Gastrocnemius medialis (tissue), 4 donors: ENCODE measurements around the gene DNPEP. TPM values are rescaled to one million over a fixed set of nuclear protein-coding genes. Genes with fewer than 3 reads are reported as not detected.

Source experiments
- ATAC-seq, 2 donors: fragments of 150-250 bp; one replicate each; pipeline ENCODE4 v1.9.1; 2016
- DNase-seq, 2 donors: peaks; one replicate each; pipeline ENCODE4 v3.0.0-alpha.2; 2019
- H3K27ac ChIP-seq, 4 donors: fragments of 200-600 bp; sonication (generic); 1 replicate in 1 of 4; 2 replicates in 3 of 4; pipeline ENCODE4 v1.5.1; 2016 to 2018; ENCODE audit warnings: mild to moderate bottlenecking in 2 of 4, moderate library complexity in 1 of 4
- H3K27me3 ChIP-seq, 3 donors: fragments of 200-600 bp; sonication (generic) in 2 of 3; 1 replicate in 1 of 3; 2 replicates in 2 of 3; pipeline versions ENCODE4 v1.5.1 to v1.6.0; 2016 to 2019; ENCODE audit warnings: mild to moderate bottlenecking in 1 of 3, moderate library complexity in 1 of 3
- H3K36me3 ChIP-seq, 2 donors: fragments of 200-600 bp; sonication (generic) in 1 of 2; one replicate each; pipeline ENCODE4 v1.5.1; 2017 to 2018
- H3K4me1 ChIP-seq, 2 donors: fragments of 200-600 bp; sonication (generic) in 1 of 2; one replicate each; pipeline ENCODE4 v1.5.1; 2016 to 2017; ENCODE audit warnings: mild to moderate bottlenecking in 2 of 2
- H3K4me3 ChIP-seq, 4 donors: fragments of 200-600 bp; sonication (generic) in 3 of 4; 1 replicate in 1 of 4; 2 replicates in 3 of 4; pipeline ENCODE4 v1.5.1; 2016 to 2019; ENCODE audit warnings: mild to moderate bottlenecking in 2 of 4
- H3K9me3 ChIP-seq, 3 donors: fragments of 200-600 bp; sonication (generic) in 2 of 3; 1 replicate in 1 of 3; 2 replicates in 2 of 3; pipeline ENCODE4 v1.5.1; 2016 to 2019
- CTCF ChIP-seq, 5 experiments: fragments of 450-650 bp in 3 of 5; fragments of 200-600 bp in 2 of 5; sonication (generic) in 2 of 5; IDR thresholded peaks in 4 of 5; conservative IDR thresholded peaks in 1 of 5; 1 replicate in 4 of 5; 2 replicates in 1 of 5; pipeline ENCODE4 v1.5.1; 2016 to 2019; ENCODE audit warnings: antibody characterized with exemption in 5 of 5, mild to moderate bottlenecking in 3 of 5, moderate library complexity in 3 of 5
- POLR2A ChIP-seq, 2 donors: fragments of 450-650 bp; IDR thresholded peaks; one replicate each; pipeline ENCODE4 v1.6.1; 2017; ENCODE audit warnings: antibody characterized with exemption in 2 of 2, mild to moderate bottlenecking in 2 of 2, moderate library complexity in 2 of 2
- in situ Hi-C, 4 donors: fragments of 200-750 bp; cut with MboI; loops; one replicate each; pipeline versions ENCODE4 v1.15.0 to v1.8.0; 2017; ENCODE audit warnings: low sequenced_read_pairs in 4 of 4
- intact Hi-C: fragments of 100-400 bp; cut with DNase I; formaldehyde crosslinking; loops from one replicate; pipeline ENCODE4 v1.15.1; 2023; ENCODE audit warnings: low total_unique reads
- total RNA-seq, 4 donors: library from RNA; depleted of rRNA; stranded (reverse); fragments of >200 nt; gene quantifications; one replicate each; pipeline versions ENCODE4 v1.1.0 to v1.2.3, GENCODE V29; 2016

Gene DNPEP
- total RNA-seq, 4 donors from 2014 or later: 56.0 to 147 (median 65.3) TPM

GRCh38 chr2:219425238-219426067 is 37.7 kb upstream of the DNPEP start:
- ATAC-seq (no peak), DNase-seq (no peak)
- peak overlapping the region; percentile 95 to 100 (median 98) for H3K27ac ChIP-seq
- H3K9me3 ChIP-seq: no peaks in the 10 kb centered on the region
- intact Hi-C loops: loop anchor here (10.0 kb wide), 1 partner anchor 1591 kb away; no protein-coding TSS in a partner anchor
- H3K4me1 ChIP-seq: peaks cover 23 to 48% of the 10 kb centered on the region in 2 donors
- no peak for TF ChIP-seq CTCF (IDR thresholded peaks at IDR 0.05 in 4 of 5, conservative IDR thresholded peaks at IDR 0.05 in 1 of 5)
- no peak for TF ChIP-seq POLR2A (IDR thresholded peaks at IDR 0.05)
- no peaks in the 10 kb centered on the region for H3K27me3 ChIP-seq
- H3K4me3 ChIP-seq: no peak overlapping the region
- in situ Hi-C loops: no loop called here
- peaks cover 0 to 55% of the 10 kb centered on the region in 2 donors for H3K36me3 ChIP-seq

DNA sequence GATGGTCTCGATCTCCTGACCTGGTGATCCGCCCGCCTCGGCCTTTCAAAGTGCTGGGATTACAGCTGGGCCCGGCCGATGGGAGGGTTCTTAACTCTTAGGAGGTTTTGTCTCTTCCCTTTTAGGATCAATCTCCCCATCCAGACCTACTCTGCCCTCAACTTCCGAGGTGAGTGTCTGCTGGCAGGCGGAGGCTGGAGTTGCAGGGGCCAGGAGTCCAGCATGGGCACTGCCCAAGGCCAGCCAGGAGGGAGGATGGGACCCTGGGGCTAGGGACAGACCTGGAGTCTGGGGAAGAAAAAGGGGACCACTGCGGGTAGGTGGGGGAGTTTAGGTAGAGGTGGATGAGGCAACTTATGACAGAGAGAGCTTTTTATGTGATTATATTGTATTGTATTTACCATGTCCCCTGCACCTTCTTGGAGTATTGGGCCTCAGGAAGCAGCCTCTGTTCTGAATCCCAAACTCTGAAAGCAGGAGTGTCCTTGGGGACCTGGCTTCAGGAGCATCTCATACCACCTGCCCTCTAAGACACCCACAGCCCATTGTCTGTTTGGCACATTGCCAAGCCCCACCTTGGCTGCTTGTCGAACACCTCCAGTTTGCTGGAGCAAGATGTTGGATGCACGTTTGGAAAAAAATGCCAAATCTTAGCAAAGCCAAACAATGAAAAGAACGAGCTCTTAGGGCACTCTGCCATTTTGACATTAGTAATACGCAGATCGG is 36.1 kb upstream of the DNPEP start:
- Histone ChIP-seq H3K9me3 (no peaks in the 10 kb centered on the region), H3K36me3 (peaks cover 0 to 60% of the 10 kb centered on the region in 2 donors), H3K27ac (peak overlapping the region; percentile 95 to 100 (median 98)), H3K4me1 (peaks cover 17 to 47% of the 10 kb centered on the region in 2 donors), H3K27me3 (no peaks in the 10 kb centered on the region), H3K4me3 (peak overlapping the region in 1 of 4 donors; percentile 19)
- TF ChIP-seq POLR2A (IDR thresholded peaks at IDR 0.05) (no peak), CTCF (IDR thresholded peaks at IDR 0.05 in 4 of 5, conservative IDR thresholded peaks at IDR 0.05 in 1 of 5) (no peak)
- in situ Hi-C loops: no loop called here
- DNase-seq (peak in 1 of 2 donors; percentile 52), ATAC-seq (no peak)
- intact Hi-C loops: loop anchor here (10.0 kb wide), 1 partner anchor 1589 kb away; no protein-coding TSS in a partner anchor

GRCh38 chr2:219422952-219423534 is 35.3 kb upstream of the DNPEP start:
- Histone ChIP-seq H3K36me3 (peaks cover 0 to 60% of the 10 kb centered on the region in 2 donors), H3K27ac (peak overlapping the region; percentile 95 to 100 (median 98)), H3K4me3 (peak overlapping the region; percentile 15 to 79 (median 26)), H3K9me3 (no peaks in the 10 kb centered on the region), H3K27me3 (no peaks in the 10 kb centered on the region), H3K4me1 (peaks cover 17 to 48% of the 10 kb centered on the region in 2 donors)
- DNase-seq (peak in 1 of 2 donors; percentile 63), ATAC-seq (peak in 1 of 2 donors; percentile 1)
- TF ChIP-seq POLR2A (IDR thresholded peaks at IDR 0.05) (peak in 1 of 2 donors; percentile 2), CTCF (IDR thresholded peaks at IDR 0.05 in 4 of 5, conservative IDR thresholded peaks at IDR 0.05 in 1 of 5) (no peak)
- in situ Hi-C loops (no loop called here), intact Hi-C loops (loop anchor here (10.0 kb wide), 1 partner anchor 1588 kb away; no protein-coding TSS in a partner anchor)

GRCh38 chr2:219421323-219421722 is 33.6 kb upstream of the DNPEP start:
- H3K27me3 ChIP-seq: no peaks in the 10 kb centered on the region
- H3K4me3 ChIP-seq: peak overlapping the region; percentile 75 to 95 (median 83)
- intact Hi-C loops: loop anchor here (10.0 kb wide), 1 partner anchor 1587 kb away; no protein-coding TSS in a partner anchor
- DNase-seq: peak in 1 of 2 donors; percentile 52
- peaks cover 34 to 65% of the 10 kb centered on the region in 2 donors for H3K4me1 ChIP-seq
- no peak for ATAC-seq
- H3K9me3 ChIP-seq: no peaks in the 10 kb centered on the region
- in situ Hi-C loops: no loop called here
- no peak for TF ChIP-seq POLR2A (IDR thresholded peaks at IDR 0.05)
- TF ChIP-seq CTCF (IDR thresholded peaks at IDR 0.05 in 4 of 5, conservative IDR thresholded peaks at IDR 0.05 in 1 of 5): peak in 3 of 5 experiments; percentile 12 to 29 (median 24)
- peaks cover 0 to 59% of the 10 kb centered on the region in 2 donors for H3K36me3 ChIP-seq
- peak overlapping the region; percentile 95 to 100 (median 98) for H3K27ac ChIP-seq
